M059J (cell line): ENCODE results near the gene TIMM44. TPM values are rescaled to one million over a fixed set of nuclear protein-coding genes. Genes with fewer than 3 reads are reported as not detected.

Experiments
- DNase-seq: peaks from one replicate; pipeline ENCODE4 v3.0.0-alpha.2; 2012; ENCODE audit warnings: low read depth
- total RNA-seq: library from RNA; depleted of rRNA; stranded (reverse); fragments of >200 nt; shearing (Covaris generic); gene quantifications from 2 replicates; pipeline ENCODE4 v1.2.3, GENCODE V29; 2014

Gene TIMM44
- total RNA-seq, 1 experiment from 2014 or later: 57.6 TPM

- no peak for DNase-seq
Observed at GRCh38 chr19:7914598-7915045, 28.8 kb downstream of the TIMM44 start, which contains the start of gene TGFBR3L. Gene TGFBR3L (plus strand): TSS chr19:7914830.

DNA sequence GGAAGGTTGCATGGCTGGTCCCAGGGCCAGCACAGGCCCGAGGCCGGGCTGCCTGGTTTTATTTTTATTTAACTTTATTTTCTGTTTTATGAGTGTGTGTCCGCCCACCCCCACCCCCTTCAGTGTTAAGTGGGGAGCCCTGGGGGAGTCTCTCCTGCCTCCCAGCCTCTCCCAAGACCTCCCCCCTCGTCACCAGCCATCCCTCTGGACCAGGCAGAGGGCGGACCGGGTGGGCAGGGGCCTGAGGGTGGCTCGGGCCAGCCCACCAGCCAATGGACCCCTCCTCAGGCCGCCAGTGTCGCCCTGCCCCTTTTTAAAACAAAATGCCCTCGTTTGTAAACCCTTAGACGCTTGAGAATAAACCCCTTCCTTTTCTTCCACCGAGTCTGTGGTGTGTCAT, 29.4 kb downstream of the TIMM44 start:
- DNase-seq: no peak

DNA sequence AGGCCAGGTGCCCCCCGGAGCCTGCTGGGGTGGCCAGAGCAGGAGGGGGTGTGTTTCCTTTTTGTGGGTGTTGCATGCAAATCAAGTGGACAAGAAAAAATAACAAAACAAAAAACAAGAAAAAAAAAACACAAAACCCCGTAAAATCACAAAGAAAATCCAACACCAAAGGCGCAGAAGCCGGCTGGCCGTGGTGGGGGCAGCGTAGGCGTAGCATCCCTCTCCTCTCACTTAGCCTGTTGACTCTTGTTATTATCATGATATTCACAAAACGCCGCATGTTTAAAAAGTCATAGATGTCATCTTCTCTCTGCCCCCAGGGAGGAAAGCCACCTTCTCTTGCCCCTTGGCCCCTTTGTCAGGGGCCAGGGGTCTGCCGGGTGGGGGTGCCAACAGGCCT, 29.8 kb downstream of the TIMM44 start:
- DNase-seq: no peak

- no peak for DNase-seq
Observed at GRCh38 chr19:7912697-7913564, 30.5 kb downstream of the TIMM44 start.

DNA sequence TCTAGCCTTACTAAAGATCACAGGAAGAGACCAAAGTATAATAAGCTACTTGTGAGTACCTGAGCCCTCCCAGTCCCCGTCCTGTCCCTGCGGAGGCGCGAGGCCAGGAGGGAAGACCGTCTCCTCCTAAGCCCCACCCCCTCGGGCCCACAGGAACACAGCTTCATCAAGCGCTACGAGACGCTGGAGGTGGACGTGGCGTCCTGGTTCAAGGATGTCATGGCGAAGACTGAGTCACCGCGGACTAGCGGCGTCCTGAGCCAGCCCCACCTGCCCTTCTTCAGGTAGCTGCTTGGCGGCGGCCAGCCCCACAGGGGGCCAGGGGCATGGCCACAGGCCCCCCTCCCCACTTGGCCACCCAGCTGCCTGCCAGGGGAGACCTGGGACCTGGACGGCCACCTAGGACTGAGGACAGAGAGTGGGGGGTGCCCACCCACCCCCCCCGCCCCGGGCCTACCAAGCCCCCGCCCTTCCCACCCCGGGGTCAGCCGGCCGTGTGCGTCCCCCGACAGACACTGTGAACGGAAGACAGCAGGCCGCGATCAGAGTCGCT, 31.2 kb downstream of the TIMM44 start:
- no peak for DNase-seq

DNA sequence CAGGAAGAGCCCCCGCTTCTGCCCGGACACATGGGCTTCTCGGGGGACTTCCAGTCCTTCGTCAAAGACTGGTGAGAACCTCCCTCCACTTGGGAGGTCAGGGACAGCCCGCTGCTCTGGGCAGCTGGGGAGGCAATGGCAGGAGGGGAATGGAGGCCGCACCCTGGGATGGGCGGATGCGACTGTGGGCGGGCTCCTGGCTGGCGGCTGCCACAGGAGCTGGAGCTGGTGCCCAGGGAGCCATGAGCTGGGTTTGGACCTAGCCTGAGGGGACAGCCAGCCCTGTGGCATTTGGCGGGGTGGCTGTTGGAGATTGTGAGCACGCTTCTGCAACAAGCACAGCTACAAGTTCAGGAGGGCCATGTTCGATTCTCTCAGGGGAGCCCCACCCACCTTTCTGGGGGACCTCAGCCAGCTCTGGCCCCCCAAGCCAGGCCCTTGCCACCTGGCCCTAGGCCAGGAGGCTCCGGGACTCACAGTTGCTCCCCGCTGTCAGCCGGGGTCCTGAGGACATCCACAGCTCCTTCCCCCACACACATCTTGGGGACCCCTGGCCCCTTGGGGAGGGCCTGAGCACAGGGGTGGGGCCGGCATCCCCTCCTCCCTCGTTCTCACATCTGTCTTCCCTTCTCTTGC, 31.8 kb downstream of the TIMM44 start:
- DNase-seq: no peak

- DNase-seq: no peak
Observed at GRCh38 chr19:7910321-7911161, 32.9 kb downstream of the TIMM44 start.

- DNase-seq: no peak
Observed at GRCh38 chr19:7909471-7910067, 33.9 kb downstream of the TIMM44 start.

- no peak for DNase-seq
Observed at GRCh38 chr19:7908742-7909461, 34.6 kb downstream of the TIMM44 start.

GRCh38 chr19:7908078-7908699, 35.3 kb downstream of the TIMM44 start:
- DNase-seq: no peak

DNA sequence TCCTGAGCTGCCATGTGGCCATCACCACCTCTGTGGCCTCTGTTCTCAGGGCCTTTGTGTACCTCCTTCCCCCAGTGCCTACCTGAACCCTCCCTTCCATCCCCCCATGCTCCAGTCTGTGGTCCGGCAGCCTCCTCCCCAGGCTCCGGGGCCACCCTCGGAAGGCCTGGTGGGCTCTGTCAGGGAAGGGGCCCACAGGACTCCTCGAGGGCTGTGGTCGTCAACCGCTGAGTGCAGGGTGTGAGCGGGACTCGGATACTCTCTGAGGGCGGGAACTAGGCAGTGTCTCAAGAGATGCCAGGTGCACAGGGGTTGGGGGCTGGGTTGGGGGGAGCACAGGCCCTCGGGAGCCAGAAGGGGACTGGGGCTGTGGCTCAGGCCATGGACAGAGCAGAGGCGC, 35.9 kb downstream of the TIMM44 start:
- DNase-seq: no peak

- DNase-seq: no peak
Observed at GRCh38 chr19:7907122-7907521, 36.3 kb downstream of the TIMM44 start.

- DNase-seq: no peak
Observed at GRCh38 chr19:7905859-7906258, 37.6 kb downstream of the TIMM44 start.

DNA sequence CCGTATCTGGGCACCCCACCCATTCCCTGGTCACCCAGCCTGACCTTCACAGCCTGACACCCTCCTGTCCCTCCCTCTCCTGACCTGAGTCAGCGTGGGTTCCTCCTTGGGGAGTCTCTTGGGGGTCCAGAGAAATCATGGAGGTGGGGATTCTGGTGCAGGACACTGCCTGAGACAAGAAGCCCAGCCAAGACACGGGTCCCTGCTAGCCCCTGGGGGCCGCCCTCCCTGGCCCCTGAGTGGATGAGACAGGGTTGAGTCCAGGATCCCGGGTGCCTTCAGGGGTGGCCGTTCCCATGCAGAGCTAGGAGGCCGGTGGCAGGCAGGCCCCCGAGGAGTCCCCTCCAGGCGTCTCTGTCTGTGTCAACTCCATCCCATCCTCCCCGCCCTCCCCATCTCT, 38.2 kb downstream of the TIMM44 start:
- no peak for DNase-seq

DNA sequence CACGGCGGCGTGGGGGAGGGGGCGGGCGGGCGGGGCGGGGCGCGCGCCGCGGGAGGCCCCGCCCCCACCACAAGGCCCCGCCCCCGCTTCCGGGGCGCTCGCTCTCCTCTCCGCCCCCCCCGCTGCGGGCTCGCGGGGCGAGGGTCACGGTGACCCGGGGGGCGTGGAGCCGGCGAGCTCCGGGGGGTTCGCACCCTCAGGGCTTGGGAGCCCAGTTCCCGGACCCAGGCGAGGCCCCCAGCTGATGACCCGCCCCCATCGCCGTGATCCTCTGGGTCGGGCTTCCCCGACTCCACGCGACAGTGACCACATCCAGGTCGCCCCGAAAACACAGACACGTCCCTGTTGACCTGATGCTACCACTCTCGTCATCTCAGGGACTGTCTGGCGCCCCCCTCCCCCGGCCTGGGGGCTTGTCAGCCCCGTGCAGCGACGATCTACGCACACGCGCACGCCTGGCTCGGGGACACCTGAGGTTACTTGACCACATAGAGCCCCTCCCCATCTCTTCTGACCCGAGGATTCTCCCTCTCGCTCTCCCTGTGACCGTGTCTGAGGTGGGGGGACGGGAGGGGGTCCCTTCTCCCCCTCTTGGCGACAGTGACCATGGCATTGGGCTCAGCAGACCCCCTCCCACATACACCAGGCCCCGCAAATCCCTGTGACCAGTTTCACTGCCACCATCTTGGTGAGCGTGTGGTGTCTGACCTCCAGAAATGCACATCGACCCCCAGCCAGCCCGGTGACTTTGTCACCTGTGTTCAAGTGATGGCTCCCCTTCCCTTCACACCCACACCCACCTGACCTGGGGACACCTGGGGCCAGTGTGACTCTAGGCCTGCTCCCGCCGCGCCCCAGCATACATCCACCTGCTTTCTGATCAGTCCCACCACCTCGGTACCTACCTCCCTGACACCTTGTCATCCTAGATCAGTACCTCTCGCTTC, 39.1 kb downstream of the TIMM44 start:
- DNase-seq: no peak

- DNase-seq: peak; percentile 98
Observed at GRCh38 chr19:7903244-7904073, 40.0 kb downstream of the TIMM44 start, which contains the start of gene MAP2K7. Gene MAP2K7 (plus strand): TSS chr19:7903877. CDS start chr19:7903945, 68 bp downstream.

GRCh38 chr19:7902796-7903243, 40.6 kb downstream of the TIMM44 start:
- no peak for DNase-seq

GRCh38 chr19:7901337-7901736, 42.1 kb downstream of the TIMM44 start:
- DNase-seq: no peak
